Liver (tissue), 3 donors: ENCODE data around the gene EPB41L2.
"Not testable (repeated sequence)": the region's sequence is repeated elsewhere in the genome, so short reads cannot be mapped to it uniquely, and the experiment has no call there.

Source experiments
- RAD21 ChIP-seq, 2 donors: IDR thresholded peaks; 2 replicates each; pipeline ENCODE4 v1.6.1; 2016; ENCODE audit warnings: antibody characterized with exemption in 2 of 2, mild to moderate bottlenecking in 2 of 2
- TAF1 ChIP-seq: conservative IDR thresholded peaks from 2 replicates; pipeline ENCODE4 v1.6.1; 2016; ENCODE audit warnings: antibody characterized with exemption, mild to moderate bottlenecking
- TF ChIP-seq, protein P1 (sequence below): fragments of 150-350 bp; IDR thresholded peaks from 2 replicates; pipeline ENCODE4 v1.5.1; 2017; ENCODE audit warnings: improper control_type of control experiment, low read depth, low read length; ENCODE audit not compliant: missing input control
- donor health status: healthy.
- donor health status: healthy.

DNA sequence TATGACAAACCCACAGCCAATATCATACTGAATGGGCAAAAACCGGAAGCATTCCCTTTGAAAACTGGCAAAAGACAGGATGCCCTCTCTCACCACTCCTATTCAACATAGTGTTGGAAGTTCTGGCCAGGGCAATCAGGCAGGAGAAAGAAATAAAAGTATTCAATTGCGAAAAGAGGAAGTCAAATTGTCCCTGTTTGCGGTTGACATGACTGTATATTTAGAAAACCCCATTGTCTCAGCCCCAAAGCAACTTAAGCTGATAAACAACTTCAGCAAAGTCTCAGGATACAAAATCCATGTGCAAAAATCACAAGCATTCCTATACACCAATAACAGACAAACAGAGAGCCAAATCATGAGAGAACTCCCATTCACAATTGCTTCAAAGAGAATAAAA, 27.3 kb upstream of the EPB41L2 start:
- not testable (repeated sequence) for TF ChIP-seq RAD21 (IDR thresholded peaks at IDR 0.05); TAF1
- TF ChIP-seq, protein P1, sequence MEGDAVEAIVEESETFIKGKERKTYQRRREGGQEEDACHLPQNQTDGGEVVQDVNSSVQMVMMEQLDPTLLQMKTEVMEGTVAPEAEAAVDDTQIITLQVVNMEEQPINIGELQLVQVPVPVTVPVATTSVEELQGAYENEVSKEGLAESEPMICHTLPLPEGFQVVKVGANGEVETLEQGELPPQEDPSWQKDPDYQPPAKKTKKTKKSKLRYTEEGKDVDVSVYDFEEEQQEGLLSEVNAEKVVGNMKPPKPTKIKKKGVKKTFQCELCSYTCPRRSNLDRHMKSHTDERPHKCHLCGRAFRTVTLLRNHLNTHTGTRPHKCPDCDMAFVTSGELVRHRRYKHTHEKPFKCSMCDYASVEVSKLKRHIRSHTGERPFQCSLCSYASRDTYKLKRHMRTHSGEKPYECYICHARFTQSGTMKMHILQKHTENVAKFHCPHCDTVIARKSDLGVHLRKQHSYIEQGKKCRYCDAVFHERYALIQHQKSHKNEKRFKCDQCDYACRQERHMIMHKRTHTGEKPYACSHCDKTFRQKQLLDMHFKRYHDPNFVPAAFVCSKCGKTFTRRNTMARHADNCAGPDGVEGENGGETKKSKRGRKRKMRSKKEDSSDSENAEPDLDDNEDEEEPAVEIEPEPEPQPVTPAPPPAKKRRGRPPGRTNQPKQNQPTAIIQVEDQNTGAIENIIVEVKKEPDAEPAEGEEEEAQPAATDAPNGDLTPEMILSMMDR, result not testable (repeated sequence)
